ENCODE data around the gene ADGRV1.
A peak's percentile ranks its signal among the peaks of the same experiment; 100 is the strongest.
"Not testable (repeated sequence)": the region's sequence is repeated elsewhere in the genome, so short reads cannot be mapped to it uniquely, and the experiment has no call there.

The ADGRV1 gene

DNA sequence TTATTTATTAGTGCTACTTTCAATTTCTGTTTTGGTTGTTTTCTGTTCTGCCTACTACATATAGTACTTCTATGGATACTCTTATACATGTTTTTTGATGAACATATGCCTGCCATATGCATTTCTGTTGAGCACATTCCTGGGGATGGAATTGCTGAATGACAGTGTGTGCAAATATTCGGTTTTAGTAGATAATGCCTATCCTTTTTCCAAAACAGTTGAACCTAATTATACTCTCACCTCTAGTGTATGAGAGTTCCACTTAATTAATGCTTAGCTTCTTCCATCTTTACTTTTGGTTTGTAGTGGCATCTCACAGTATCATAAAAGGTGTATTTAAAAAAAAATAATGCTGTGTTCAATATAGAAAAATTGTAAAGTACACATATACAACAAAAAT is 96.8 kb downstream of the ADGRV1 start:
- DNase-seq (ENCODE audit: low read depth) = no peak

DNA sequence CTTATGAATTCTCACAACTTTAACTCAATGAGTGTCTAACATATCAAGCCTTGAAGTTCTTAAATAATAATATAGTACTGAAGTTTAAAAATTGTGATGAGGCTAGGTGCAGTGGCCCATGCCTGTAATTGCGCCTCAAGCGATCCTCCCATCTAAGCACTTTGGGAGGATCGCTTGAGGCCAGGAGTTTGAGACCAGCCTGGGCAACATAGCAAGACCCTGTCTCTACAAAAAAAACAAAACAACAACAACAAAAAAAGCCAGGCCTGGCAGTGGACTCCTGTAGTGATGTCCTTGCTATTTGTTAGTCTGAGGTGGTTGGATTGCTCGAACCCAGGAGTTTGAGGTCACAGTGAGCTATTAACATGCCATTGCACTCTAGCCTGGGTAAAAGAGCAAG is 98.4 kb downstream of the ADGRV1 start:
- no peak for DNase-seq (ENCODE audit: low read depth)

DNA sequence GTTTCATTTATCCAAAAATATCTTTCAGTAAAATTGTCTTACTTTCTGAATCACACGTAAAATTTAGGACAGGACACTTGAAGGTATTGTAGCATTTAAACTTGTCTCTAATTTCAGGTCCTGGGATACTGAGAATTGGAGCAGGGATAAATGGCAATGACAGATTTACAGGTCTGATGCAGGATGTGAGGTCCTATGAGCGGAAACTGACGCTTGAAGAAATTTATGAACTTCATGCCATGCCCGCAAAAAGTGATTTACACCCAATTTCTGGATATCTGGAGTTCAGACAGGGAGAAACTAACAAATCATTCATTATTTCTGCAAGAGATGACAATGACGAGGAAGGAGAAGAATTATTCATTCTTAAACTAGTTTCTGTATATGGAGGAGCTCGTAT is 99.2 kb downstream of the ADGRV1 start:
- no peak for DNase-seq (ENCODE audit: low read depth)

DNA sequence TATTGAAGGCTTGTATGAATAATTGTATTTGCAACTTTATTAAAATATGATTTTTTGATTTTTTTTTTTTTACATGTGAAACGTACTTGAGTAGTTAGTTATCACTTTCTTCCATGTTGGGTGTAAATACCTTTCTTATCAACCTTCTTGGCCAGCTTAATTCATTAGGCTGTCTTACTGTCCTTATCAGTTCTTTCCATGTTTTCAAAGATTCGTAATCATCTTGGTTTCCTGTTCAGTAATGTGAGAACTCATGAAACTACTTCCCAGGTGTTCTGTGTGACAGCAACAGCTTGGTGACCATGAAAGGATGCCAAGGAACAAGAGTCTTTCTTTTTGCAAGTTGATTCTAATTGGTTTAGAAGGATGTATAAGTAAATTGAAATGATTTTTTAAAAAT is 100.0 kb downstream of the ADGRV1 start:
- no peak for DNase-seq (ENCODE audit: low read depth)

- not testable (repeated sequence) for DNase-seq (ENCODE audit: low read depth)
Observed at GRCh38 chr5:90668079-90668565, 109.5 kb downstream of the ADGRV1 start.

DNA sequence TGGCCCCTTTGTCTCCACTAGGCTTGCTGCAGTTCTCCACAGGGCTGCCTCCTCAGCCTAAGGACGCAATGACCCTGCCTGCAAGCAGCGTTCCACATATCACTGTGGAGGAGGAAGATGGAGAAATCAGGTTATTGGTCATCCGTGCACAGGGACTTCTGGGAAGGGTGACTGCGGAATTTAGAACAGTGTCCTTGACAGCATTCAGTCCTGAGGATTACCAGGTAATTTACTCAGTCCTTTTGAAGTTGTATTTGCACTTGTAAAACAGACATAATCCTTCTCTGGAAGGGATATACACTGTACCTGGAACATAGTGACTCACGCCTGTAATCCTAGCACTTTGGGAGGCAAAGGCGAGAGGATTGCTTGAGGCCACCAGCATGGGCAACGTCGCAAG is 116.6 kb downstream of the ADGRV1 start:
- no peak for DNase-seq (ENCODE audit: low read depth)

DNA sequence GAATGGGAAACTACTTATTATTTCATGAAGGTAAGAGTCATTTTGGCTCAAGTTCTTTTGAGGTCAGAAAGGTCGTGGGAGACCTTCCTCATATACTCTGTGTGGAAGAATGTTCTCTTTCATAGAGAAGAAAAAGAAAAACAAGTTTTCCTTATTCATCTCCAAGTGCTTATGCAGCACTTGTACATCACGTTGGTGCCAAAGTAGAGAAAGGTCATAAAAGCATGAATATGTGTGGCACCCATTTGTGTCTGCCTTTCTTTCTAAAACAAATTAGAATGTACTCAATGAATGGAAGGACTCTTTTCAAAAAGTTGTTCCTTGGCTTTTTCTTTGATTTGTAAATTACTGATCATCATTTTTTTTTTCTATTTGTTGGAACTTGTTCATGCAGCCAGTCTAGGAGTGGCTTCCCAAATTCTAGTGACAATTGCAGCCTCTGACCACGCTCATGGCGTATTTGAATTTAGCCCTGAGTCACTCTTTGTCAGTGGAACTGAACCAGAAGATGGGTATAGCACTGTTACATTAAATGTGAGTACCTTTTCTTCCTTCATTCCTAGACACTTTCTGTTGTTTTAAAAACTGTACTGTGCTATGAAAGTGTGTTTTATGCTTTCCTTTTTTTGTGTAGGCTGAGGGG is 122.4 kb downstream of the ADGRV1 start:
- DNase-seq (ENCODE audit: low read depth) = no peak

DNA sequence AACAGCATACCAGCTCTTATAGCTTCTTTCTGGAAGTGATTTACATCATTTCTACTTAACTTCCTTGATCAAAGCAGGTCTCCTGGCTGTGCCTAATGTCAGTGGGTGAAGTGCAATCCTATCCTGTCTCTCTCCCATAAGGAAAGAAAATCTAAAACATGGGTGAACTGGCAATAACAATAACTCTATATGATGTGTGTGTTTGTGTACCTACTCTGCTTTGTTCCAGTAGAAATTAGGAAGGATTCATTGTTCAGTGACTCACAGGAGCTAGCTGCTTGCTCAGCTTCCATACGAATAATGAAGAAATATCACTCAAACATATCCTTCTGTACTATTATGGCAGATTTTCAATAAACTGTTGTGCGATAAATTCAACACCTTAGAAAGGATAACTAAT is 123.7 kb downstream of the ADGRV1 start:
- DNase-seq (ENCODE audit: low read depth) = no peak

GRCh38 chr5:90685425-90686022 is 126.9 kb downstream of the ADGRV1 start:
- DNase-seq (ENCODE audit: low read depth) = no peak

DNA sequence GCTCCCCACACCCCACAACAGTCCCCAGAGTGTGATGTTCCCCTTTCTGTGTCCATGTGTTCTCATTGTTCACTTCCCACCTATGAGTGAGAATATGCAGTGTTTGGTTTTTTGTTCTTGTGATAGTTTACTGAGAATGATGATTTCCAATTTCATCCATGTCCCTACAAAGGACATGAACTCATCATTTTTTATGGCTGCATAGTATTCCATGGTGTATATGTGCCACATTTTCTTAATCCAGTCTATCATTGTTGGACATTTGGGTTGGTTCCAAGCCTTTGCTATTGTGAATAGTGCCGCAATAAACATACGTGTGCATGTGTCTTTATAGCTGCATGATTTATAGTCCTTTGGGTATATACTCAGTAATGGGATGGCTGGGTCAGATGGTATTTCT is 127.8 kb downstream of the ADGRV1 start:
- not testable (repeated sequence) for DNase-seq (ENCODE audit: low read depth)

GRCh38 chr5:90687458-90687857 is 128.9 kb downstream of the ADGRV1 start:
- DNase-seq (ENCODE audit: low read depth) = not testable (repeated sequence)

- no peak for DNase-seq (ENCODE audit: low read depth)
Observed at GRCh38 chr5:90689064-90689463, 130.5 kb downstream of the ADGRV1 start.

GRCh38 chr5:90690307-90690706 is 131.7 kb downstream of the ADGRV1 start:
- DNase-seq (ENCODE audit: low read depth) = no peak

- no peak for DNase-seq (ENCODE audit: low read depth)
Observed at GRCh38 chr5:90691533-90691932, 132.9 kb downstream of the ADGRV1 start.

GRCh38 chr5:90696153-90696552 is 137.6 kb downstream of the ADGRV1 start:
- no peak for DNase-seq (ENCODE audit: low read depth)

DNA sequence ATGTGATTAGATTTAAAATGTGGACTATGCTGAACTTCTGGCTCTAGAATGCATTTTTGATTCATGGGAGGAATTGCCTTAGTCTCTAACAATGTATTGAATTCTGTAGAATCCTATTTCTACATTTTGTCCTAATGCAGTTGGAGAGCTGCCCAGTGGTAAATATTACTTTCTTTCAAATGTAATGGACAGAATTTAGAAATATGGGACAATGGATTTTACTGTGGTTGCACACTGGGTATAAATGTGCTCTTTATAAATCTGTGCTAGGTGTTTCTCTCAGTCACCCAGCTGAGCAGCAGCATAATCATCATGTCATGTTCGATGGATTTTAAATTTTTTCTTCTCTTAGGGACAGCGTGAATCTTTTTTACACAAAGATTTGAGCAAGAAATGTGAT is 141.7 kb downstream of the ADGRV1 start:
- no peak for DNase-seq (ENCODE audit: low read depth)

GRCh38 chr5:90703932-90704331 is 145.3 kb downstream of the ADGRV1 start:
- no peak for DNase-seq (ENCODE audit: low read depth)

DNA sequence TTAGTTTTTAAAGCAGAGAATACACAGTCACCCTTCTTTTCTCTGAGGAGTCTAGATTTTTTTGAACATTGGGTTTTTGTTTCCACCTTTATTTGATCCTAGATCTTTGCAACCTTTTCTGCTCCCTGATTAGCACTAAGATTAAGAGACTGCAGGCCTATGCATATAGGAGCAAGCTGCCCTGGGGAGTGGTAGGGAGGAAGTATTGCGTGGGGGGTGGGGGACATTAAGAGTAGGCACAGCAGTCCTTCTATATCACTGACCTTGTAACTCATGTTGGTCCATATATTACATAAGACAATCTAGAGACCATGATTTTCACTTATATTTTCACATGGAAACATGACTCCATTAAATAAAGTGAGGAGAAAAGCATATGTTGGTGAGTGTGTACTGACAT is 149.1 kb downstream of the ADGRV1 start:
- DNase-seq (ENCODE audit: low read depth) = no peak

GRCh38 chr5:90709323-90710155 is 150.9 kb downstream of the ADGRV1 start:
- peak; percentile 7 for DNase-seq (ENCODE audit: low read depth)

- DNase-seq (ENCODE audit: low read depth) = no peak
Observed at GRCh38 chr5:90718387-90718786, 159.8 kb downstream of the ADGRV1 start.

DNA sequence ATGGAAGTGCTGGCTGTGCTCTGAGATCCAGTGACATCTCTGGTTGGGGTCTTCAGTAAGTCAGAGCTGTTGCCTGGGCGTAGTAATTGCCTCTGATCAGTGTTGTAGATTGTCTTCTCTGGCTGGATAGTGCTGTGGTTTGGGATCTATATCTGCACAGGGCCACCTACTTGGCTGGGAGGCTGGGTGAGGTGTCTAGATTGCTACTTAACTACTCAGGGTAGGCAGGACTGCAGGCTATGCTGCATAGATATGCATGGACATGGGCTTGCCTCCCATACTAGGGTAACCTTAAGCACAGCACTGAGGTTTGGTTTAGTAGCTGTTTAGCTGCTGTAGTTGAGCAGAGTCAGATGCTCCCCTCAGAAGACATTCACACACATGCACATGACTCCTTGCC is 181.0 kb downstream of the ADGRV1 start:
- no peak for DNase-seq (ENCODE audit: low read depth)

DNA sequence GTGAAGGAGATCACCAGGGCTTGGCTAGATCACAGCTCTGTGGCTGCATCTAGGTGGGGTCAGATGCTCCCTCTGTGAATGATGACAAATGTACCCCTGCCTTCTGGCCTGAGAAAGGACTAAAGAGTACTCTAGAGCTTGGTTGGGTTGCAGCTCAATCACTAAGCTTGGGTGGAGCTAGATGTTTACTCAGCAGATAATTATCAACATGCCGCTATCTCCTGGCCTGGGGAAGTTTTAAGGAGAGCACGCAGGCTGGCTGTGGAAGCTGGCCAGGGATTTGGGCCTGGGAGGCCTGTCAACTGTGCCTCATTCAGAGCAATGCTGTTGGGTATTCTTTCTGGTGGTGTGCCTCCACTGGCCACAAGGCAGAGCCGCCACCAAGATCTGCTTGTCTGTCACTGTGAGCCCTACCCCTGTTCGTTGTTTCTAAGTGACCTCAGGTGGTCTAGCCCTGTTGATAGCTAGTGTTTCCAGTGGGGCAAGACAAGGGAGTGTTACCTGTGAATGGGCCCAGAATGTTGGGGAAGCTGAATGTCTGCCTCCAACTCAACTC is 181.7 kb downstream of the ADGRV1 start:
- DNase-seq (ENCODE audit: low read depth) = no peak

All from fibroblast of gingiva (primary cell).